Stimulated activated CD4-positive, alpha-beta T cell treated with anti-CD3 and anti-CD28 coated beads, Interleukin-2, amount 100 ng/mL, for 4 hours (primary cell): Measurements from ENCODE around the gene DEFB127.
"Not testable (repeated sequence)": the region's sequence is repeated elsewhere in the genome, so short reads cannot be mapped to it uniquely, and the experiment has no call there.

Experiments used
- DNase-seq: peaks from one replicate; pipeline ENCODE4 v3.0.0-alpha.2; 2020; ENCODE audit warnings: low read depth

Gene DEFB127, protein sequence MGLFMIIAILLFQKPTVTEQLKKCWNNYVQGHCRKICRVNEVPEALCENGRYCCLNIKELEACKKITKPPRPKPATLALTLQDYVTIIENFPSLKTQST

DNA sequence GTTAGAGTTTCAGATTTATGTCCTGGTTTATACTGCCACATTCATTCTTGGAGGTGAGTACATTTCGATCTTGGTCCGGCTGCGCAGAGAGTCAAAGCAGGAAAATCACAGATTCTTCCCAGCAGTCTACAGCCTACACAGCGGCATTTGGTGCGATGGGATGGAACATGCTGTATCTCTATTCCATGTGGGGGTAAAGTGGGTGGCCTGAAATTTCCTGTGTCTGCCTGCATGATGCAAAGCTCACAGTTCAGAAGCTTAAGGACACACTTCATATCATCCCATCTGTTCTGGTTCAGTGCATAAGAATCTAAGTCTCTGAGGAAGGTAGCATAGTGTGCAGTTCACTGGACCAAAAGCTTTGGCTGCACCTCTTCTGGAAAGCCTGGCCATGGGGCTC lies at the start of gene DEFB127:
DEFB127 (plus strand) TSS at position 301 of the 400 bp plus-strand sequence; CDS start at position 392, 91 bp downstream.
- no peak for DNase-seq

DNA sequence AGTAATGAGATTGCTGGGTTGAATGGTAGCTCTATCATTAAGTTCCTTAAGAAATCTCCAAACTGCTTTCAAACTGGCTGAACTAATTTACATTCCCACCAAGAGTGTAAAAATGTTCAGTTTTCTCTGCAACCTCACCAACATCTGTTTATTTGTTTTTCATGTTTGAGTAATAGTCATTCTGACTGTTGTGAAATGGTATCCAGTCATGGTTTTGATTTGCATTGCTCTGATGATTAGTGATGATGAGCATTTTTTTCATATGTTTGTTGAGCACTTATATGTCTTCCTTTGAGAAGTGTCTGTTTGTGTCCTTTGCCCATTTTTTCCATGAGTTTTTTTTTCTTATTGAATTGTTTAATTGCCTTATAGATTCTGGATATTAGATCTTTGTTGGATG lies 44.9 kb upstream of the DEFB127 start:
- DNase-seq = no peak

DNA sequence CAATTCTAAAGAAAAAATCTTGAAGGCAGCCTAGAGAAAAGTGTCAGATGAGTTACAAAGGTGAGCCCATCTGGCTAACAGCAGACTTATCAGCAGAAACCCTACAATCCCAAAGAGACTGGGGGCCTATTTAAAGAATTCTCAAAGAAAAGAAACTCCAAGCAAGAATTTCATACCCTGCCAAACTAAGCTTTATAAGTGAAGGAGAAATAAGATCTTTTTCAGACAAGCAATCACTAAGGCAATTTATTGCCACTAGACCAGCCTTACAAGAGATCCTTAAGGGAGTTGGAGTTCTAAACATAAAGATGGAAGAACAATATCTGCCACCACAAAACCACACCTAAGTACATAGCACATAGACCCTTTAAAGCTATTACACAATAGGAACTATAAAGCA lies 39.7 kb upstream of the DEFB127 start:
- DNase-seq = no peak

DNA sequence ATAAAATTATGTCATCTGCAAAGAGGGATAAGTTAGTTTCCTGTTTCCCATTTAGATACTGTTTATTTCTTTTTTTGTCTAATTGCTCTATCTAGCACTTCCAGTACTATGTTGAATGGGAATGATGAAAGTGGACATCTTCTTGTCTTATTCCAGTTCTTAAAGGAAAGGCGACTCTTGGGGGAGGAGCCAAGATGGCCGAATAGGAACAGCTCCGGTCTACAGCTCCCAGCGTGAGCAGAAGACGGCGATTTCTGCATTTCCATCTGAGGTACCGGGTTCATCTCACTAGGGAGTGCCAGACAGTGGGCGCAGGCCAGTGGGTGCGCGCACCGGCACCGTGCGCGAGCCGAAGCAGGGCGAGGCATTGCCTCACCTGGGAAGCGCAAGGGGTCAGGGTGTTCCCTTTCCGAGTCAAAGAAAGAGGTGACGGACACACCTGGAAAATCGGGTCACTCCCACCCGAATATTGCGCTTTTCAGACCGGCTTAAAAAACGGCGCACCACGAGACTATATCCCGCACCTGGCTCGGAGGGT lies 27.4 kb upstream of the DEFB127 start:
- DNase-seq = not testable (repeated sequence)

DNA sequence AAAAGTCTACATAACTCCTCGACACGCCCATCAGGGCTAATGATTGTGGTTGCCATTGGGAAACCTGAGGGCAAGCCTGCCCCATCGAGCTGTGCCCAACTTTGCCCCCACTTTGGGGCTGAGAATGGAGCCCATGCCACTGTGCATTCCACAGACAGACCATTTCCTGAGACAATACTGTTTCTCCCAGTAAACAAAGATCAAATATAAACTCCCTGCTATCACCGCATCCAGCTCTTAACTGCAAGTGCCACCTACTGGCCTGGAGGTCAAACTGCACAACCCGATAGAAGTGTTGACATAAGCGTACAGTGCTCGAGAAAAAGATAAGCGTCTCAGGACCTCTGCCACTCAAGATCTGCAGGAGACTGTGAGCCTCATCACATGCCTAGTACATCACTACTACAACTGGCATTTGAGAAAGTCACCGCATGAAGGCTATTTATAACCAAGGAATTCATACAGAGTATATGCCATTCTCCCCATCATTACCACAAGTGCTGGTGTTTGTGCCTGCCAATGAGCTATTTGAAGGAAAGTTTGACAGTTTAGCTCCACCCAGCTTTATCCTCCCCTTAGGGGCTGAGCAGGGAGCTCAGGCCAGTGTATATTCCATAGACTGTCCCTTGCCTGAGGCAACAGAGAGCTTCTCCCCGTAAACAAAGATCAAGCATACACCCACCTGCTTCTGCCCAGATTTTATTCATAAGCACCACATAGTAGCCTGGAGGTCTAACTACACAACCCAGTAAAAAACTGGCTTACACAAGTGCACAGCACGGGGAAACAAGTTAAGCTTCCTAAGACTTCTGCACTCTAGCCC lies 19.4 kb upstream of the DEFB127 start:
- no peak for DNase-seq

DNA sequence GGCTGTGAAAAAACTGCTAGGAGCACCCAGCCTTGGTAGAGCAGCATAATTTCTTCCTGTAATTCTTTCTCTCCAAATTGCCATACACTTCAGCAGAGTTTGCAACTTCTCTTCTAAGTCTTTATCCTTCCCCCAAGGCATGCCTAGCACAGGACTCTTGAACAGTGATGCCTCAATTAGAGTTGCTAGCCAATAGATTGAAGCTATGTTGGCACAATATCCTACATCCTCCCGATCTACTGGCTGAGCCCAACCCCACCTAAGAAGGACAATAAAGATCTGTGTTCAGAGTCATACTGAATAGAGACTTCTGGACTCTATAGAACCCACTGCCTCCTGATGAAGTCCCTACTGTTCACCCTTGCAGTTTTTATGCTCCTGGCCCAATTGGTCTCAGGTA lies 15.0 kb upstream of the DEFB127 start, which contains the start of gene DEFB126:
DEFB126 (plus strand) TSS at position 301 of the 400 bp plus-strand sequence; CDS start at position 340, 39 bp downstream.
- no peak for DNase-seq

DNA sequence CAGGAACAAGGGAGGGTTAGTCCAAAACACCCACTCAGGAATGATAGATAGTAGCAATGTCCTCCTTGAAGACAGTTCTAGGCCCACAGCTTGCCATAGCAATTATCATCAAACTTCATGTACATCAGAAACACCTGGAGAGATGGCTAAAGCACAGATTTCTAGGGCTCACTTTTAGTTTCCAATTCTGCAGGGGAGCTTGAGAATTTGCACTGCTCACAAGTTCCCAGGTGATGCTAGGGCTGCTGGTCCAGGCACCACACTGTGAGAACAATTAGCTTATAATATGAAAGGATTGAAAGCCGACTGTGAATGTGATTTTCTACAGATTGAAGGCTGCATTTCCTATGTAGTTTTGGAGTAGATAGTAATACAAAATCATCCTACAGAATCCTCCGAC lies 11.4 kb upstream of the DEFB127 start:
- DNase-seq = no peak

DNA sequence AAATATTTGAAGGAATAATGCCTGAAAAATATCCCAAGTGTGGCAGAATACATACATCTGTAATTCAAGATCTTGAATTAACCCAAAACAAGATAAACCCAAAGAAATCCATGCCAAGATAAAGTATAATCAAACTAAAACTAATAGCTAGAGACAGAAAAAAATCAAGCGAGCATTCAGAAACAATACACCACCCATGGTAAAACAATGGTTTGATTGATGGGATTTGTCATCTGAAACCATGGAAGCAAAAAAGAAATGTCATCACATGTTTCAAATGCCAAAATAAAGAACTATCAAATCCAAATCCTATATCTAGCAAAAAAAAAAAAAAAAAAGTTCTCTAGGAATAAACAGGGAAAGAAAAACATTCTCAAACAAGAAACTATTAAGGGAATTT lies 5.1 kb upstream of the DEFB127 start:
- no peak for DNase-seq

DNA sequence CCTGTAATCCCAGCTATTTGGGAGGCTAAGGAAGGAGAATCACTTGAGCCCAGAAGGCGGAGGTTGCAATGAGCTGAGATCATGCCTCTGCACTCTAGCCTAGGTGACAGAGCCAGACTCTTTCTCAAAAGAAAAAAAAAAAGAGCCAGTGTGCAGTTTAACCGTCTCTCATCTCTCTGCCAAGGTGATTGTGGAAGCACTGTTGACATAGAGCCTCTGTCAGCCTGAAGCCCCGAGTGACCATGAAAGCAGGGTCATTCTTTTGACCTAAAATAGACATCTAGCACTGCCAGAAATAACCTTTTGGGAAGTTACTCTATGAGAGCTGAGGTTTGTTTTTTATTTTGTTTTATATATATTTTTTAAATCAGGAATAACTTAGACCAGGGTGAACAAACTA lies 7.4 kb downstream of the DEFB127 start:
- no peak for DNase-seq

DNA sequence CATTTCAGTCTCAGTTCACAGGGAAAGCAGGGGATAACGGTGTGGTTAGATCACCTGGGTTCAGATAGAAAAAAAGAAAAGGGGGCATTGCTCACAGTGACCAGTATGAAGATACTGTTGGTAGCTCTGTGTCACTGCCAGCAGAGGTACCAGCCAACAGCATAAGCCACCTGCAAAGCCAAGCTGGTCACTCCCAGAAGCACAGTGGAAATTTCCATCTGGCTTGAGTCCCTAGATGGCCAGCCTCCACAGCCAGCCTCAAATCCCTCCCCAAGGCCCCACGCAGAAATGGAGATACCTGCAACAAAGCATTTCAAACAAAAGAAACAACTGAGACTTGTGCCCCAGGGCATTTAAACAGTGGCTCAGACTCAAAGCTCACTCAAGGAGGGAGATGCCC lies 11.6 kb downstream of the DEFB127 start:
- no peak for DNase-seq

DNA sequence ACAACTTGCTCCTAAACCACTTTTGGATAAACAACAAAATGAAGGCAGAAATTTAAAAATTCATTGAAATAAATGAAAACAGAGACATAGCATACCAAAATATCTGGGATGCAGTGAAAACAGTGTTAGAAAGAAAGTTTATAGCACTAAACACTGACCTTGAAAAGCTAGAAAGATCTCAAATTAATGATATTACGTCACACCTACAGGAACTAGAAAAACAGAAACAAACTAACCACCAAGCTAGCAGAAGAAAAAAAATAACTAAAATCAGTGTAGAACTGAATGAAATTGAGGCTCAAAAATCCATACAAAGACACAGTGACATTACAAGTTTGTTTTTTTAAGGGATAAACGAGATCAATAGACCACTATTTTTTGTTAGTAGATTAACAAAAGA lies 27.0 kb downstream of the DEFB127 start:
- DNase-seq = no peak

DNA sequence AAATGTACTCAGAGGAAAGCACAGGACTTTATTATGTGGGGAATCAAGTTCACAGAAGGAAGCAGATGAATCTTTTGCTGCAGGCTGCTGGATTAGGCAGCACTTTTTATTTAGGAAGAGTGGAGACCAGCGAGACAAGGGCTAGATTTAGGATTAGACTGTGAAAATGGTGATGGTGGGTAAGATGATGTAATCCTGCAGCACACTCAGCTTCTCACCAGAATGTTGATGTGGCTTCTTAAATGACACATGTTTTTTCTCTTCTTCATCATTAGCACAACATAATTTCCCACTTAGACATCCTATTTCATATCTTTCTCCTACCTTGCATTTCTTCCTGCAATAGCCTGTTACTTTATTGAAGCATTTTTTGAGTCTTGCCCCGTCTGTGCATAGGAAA lies 30.5 kb downstream of the DEFB127 start:
- DNase-seq = no peak

DNA sequence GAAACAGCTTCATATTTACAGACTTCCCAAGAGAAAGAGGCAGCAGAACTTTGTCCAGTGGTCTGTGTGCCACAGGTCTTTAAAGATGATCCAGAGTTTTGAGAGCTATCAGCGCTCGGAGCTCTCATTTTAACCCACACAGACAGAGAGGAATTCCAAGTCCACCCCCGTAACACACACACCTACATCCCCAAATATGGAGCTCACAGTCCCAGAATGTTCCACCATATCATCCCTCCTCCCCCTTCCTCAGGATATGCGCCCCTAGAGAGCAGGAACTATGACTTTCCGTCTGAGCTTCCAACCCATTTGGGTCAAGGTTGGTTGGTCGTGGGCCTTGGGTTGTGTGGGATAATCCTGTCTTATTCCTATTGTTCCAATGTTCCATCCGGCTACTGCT lies 32.4 kb downstream of the DEFB127 start, which contains the start of gene DEFB128:
DEFB128 (minus strand) TSS at position 101 of the 400 bp plus-strand sequence; CDS start at position 13, 88 bp downstream.
- no peak for DNase-seq

DNA sequence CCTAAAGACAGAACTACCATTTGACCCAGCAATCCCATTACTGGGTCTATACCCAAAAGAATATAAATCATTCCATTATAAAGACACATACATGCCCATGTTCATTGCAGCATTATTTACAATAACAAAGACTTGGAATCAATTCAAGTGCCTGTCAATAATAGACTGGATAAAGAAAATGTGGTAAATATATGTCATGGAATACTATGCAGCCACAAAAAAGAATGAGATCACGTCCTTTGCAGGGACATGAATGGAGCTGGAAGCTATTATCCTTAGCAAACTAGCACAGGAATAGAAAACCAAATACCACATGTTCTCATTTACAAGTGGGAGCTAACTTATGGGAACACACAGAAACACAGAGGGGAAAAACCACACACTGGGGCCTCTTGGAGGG lies 41.0 kb downstream of the DEFB127 start:
- no peak for DNase-seq

DNA sequence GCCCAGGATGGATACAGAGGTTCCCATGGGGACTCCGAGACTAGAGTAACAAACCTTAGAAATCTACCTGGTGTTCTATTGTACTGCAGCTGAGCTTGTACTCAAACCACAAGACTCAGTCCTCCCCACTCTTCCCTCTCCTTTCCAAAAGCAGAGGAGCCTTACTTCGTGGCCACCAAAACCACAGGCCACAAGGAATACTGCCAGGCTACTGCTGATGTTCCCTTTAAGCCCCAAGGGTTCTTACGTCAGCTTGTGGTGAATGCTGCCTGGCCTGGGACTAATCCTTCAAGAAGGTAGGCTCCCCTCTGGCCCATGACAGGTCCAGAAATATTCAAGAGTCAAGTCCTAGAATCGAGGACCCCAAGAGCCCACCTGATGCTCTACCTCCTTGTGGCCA lies 42.7 kb downstream of the DEFB127 start:
- no peak for DNase-seq

DNA sequence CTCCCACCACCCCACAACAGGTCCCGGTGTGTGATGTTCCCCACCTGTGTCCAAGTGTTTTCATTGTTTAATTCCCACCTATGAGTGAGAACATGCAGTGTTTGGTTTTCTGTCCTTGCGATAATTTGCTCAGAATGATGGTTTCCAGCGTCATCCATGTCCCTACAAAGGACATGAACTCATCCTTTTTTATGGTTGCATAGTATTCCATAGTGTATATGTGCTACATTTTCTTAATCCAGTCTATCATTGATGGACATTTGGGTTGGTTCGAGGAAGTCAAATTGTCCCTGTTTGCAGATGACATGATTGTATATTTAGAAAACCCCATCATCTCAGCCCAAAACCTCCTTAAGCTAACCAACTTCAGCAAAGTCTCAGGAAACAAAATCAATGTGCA lies 46.4 kb downstream of the DEFB127 start:
- not testable (repeated sequence) for DNase-seq
